ENCODE measurements around the gene RNF20.
"Not testable (repeated sequence)": the region's sequence is repeated elsewhere in the genome, so short reads cannot be mapped to it uniquely, and the experiment has no call there.

- TF ChIP-seq POLR2A (IDR thresholded peaks at IDR 0.05), result not testable (repeated sequence)
- TF ChIP-seq, protein P1, sequence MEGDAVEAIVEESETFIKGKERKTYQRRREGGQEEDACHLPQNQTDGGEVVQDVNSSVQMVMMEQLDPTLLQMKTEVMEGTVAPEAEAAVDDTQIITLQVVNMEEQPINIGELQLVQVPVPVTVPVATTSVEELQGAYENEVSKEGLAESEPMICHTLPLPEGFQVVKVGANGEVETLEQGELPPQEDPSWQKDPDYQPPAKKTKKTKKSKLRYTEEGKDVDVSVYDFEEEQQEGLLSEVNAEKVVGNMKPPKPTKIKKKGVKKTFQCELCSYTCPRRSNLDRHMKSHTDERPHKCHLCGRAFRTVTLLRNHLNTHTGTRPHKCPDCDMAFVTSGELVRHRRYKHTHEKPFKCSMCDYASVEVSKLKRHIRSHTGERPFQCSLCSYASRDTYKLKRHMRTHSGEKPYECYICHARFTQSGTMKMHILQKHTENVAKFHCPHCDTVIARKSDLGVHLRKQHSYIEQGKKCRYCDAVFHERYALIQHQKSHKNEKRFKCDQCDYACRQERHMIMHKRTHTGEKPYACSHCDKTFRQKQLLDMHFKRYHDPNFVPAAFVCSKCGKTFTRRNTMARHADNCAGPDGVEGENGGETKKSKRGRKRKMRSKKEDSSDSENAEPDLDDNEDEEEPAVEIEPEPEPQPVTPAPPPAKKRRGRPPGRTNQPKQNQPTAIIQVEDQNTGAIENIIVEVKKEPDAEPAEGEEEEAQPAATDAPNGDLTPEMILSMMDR (IDR thresholded peaks at IDR 0.05), result not testable (repeated sequence)
Measured at GRCh38 chr9:101590074-101590473, 56.4 kb downstream of the RNF20 start.
